ENCODE data around the gene ANKLE2. TPM values are rescaled to one million over a fixed set of nuclear protein-coding genes. Genes with fewer than 3 reads are reported as not detected.
A peak's percentile ranks its signal among the peaks of the same experiment; 100 is the strongest.

ANKLE2 gene
- total RNA-seq, 4 donors from 2014 or later = 29.6 to 44.9 (median 34.6) TPM

DNA sequence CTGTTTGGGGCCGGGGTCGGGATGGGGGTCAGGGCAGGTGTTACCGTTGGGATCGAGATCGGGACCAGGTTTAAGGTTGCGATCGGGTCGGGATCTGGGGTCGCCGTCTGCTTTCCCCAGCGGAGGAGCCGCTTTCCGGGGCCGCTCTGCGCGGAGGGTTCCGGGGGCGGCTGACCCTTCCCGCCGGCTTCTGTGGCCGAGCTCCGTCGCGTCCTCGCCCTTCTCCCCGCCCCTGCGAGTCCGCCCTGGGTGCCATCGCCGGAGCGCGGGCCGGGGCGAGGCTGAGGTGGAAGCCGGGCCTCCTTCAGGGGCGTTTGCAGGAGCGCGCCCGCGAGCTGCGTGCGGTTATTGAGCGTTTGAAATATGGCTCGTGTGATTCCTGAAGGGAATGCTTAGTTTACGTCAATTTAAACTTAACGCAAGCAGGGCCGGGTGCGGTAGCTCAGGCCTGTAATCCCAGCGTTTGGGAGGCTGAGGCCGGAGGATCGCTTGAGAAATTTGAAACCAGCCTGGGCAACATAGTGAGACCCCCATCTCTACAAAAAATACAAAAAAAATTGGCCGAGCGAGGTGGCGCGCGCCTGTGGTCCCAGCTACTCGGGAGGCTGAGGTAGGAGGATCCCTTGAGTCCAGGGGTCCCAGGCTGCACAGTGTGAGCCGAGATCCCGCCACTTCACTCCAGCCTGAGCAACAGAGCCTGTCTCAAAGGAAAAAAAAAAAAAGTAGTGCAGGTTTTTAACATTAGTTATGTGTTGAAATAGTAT lies 50.4 kb downstream of the ANKLE2 start:
- ATAC-seq = peak; percentile 24 to 25
- in situ Hi-C loops (cut with MboI; ENCODE audit: low sequenced_read_pairs in 4 of 4) = no loop called here

DNA sequence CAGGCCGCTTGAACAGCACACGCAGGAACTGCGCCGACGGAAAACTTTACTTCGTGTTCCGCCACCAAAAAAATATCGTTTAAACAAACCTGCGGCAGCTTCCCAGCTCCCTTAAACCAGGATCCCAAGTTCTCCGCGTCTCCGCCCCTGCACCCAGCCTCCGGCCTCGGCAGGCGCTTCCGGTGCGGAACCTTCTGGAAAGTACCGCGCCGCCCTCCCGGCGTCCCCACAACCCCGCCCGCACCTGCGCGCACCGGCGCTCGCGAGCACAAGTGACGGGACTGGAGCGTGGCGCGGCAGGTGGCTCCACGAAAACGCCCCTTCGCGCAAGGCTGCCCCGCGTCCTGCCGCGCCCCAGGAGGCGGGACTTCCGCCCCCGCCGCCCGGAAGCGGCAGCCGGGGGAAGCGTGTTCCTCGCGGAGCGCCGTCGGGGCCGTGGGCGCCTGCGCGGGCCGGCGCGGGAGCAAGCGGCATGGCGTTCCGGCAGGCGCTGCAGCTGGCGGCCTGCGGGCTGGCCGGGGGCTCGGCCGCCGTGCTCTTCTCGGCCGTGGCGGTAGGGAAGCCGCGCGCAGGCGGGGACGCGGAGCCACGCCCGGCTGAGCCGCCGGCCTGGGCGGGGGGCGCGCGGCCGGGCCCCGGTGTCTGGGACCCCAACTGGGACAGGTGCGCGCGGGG lies 51.1 kb downstream of the ANKLE2 start, which contains the start of gene PGAM5:
Gene PGAM5 (plus strand): TSS at position 438 of the 675 bp plus-strand sequence. CDS start 35 bp downstream, at position 473.
- in situ Hi-C loops (cut with MboI; ENCODE audit: low sequenced_read_pairs in 4 of 4) = no loop called here
- H3K36me3 ChIP-seq = peaks cover 0 to 5% of the 10 kb centered on the region in 2 donors
- DNase-seq (peak; percentile 68 to 85), ATAC-seq (peak; percentile 91 to 93)
- H3K4me3 ChIP-seq = peak within 1 kb of the TSS; percentile 74 to 99 (median 89)
- intact Hi-C loops (cut with DNase I; ENCODE audit: low total_unique reads) = loop anchor here (1.0 to 5.0 kb wide), 2 partner anchors 23 to 52 kb away; partner anchors contain the start of genes ANKLE2, POLE and PXMP2
- peak within 1 kb of the TSS; percentile 86 to 94 (median 90) for H3K27ac ChIP-seq
- TF ChIP-seq, protein P1, sequence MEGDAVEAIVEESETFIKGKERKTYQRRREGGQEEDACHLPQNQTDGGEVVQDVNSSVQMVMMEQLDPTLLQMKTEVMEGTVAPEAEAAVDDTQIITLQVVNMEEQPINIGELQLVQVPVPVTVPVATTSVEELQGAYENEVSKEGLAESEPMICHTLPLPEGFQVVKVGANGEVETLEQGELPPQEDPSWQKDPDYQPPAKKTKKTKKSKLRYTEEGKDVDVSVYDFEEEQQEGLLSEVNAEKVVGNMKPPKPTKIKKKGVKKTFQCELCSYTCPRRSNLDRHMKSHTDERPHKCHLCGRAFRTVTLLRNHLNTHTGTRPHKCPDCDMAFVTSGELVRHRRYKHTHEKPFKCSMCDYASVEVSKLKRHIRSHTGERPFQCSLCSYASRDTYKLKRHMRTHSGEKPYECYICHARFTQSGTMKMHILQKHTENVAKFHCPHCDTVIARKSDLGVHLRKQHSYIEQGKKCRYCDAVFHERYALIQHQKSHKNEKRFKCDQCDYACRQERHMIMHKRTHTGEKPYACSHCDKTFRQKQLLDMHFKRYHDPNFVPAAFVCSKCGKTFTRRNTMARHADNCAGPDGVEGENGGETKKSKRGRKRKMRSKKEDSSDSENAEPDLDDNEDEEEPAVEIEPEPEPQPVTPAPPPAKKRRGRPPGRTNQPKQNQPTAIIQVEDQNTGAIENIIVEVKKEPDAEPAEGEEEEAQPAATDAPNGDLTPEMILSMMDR (IDR thresholded peaks at IDR 0.05 in 4 of 5, conservative IDR thresholded peaks at IDR 0.05 in 1 of 5) = peak in 1 of 5 experiments; percentile 7
- TF ChIP-seq POLR2A (IDR thresholded peaks at IDR 0.05) = peak; percentile 79 to 86
- H3K27me3 ChIP-seq = no peaks in the 10 kb centered on the region
- peaks cover 16 to 18% of the 10 kb centered on the region in 2 donors for H3K4me1 ChIP-seq
- no peaks in the 10 kb centered on the region for H3K9me3 ChIP-seq

More for the DNA sequence above, 50.4 kb downstream of the ANKLE2 start:
- intact Hi-C loops (cut with DNase I; ENCODE audit: low total_unique reads) = loop anchor here (5.0 kb wide), 1 partner anchor 51 kb away; the partner anchor contains the start of gene ANKLE2
- peaks cover 16 to 18% of the 10 kb centered on the region in 2 donors for H3K4me1 ChIP-seq
- no peak for DNase-seq
- H3K36me3 ChIP-seq = peaks cover 0 to 12% of the 10 kb centered on the region in 2 donors
- TF ChIP-seq POLR2A (IDR thresholded peaks at IDR 0.05) = no peak
- TF ChIP-seq, protein P1 (IDR thresholded peaks at IDR 0.05 in 4 of 5, conservative IDR thresholded peaks at IDR 0.05 in 1 of 5) = no peak
- no peaks in the 10 kb centered on the region for H3K27me3 ChIP-seq
- peak overlapping the region; percentile 74 to 98 (median 87) for H3K4me3 ChIP-seq
- peak overlapping the region; percentile 62 to 94 (median 88) for H3K27ac ChIP-seq
- H3K9me3 ChIP-seq = no peaks in the 10 kb centered on the region

DNA sequence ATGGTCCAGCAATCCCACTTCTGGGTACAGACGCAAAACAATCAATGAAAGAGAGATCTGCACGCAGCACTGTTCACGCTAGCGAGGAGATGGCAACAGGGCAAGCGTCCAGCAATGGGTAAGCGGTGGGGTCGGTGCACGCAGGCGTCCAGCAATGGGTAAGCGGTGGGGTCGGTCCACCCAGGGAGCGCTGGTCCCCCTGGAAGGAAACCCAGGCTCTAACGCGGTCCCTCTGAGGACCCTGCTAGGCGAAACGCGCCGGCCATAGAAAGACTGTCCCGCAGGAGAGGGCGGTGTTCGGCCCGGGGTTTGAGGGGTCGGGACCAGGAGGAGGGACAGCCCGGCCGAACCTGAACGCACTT lies 51.6 kb downstream of the ANKLE2 start:
- H3K4me3 ChIP-seq = peak overlapping the region; percentile 74 to 99 (median 89)
- peaks cover 0 to 4% of the 10 kb centered on the region in 2 donors for H3K36me3 ChIP-seq
- peaks cover 16 to 18% of the 10 kb centered on the region in 2 donors for H3K4me1 ChIP-seq
- no peaks in the 10 kb centered on the region for H3K27me3 ChIP-seq
- DNase-seq (no peak), ATAC-seq (peak; percentile 6 to 31)
- intact Hi-C loops (cut with DNase I; ENCODE audit: low total_unique reads) (loop anchor here (1.0 to 5.0 kb wide), 2 partner anchors 23 to 52 kb away; partner anchors contain the start of genes ANKLE2, POLE and PXMP2), in situ Hi-C loops (cut with MboI; ENCODE audit: low sequenced_read_pairs in 4 of 4) (no loop called here)
- TF ChIP-seq, protein P1 (IDR thresholded peaks at IDR 0.05 in 4 of 5, conservative IDR thresholded peaks at IDR 0.05 in 1 of 5) = no peak
- no peak for TF ChIP-seq POLR2A (IDR thresholded peaks at IDR 0.05)
- H3K9me3 ChIP-seq = no peaks in the 10 kb centered on the region
- H3K27ac ChIP-seq = peak overlapping the region; percentile 86 to 94 (median 90)

DNA sequence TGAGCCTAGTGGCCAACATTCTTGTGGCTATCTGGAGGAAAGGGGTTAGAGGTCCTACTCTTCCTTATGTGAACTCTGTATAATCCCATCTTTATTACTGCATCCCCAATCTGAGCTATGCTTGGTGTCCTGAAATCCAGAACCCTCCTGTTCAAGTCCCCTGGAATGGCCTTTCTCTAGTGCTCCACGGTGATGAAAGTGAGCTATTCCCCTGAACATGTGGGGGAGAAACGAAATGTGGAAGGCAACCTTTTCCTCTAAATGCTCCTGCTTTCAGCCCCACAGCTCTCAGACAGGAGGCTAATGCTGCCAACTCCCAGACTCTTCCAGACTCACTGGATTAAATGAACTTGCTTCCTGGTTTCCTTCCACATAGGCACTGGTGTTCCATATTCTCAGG lies 53.5 kb downstream of the ANKLE2 start:
- DNase-seq = no peak
- no peak overlapping the region for H3K27ac ChIP-seq
- H3K4me1 ChIP-seq = peaks cover 16 to 18% of the 10 kb centered on the region in 2 donors
- ATAC-seq = no peak
- H3K9me3 ChIP-seq = no peaks in the 10 kb centered on the region
- H3K4me3 ChIP-seq = no peak overlapping the region
- H3K27me3 ChIP-seq = no peaks in the 10 kb centered on the region
- no peak for TF ChIP-seq POLR2A (IDR thresholded peaks at IDR 0.05)
- TF ChIP-seq, protein P1 (IDR thresholded peaks at IDR 0.05 in 4 of 5, conservative IDR thresholded peaks at IDR 0.05 in 1 of 5) = no peak
- intact Hi-C loops (cut with DNase I; ENCODE audit: low total_unique reads) (no loop called here), in situ Hi-C loops (cut with MboI; ENCODE audit: low sequenced_read_pairs in 4 of 4) (no loop called here)
- H3K36me3 ChIP-seq = peaks cover 0 to 12% of the 10 kb centered on the region in 2 donors

Measured in gastrocnemius medialis (tissue), 4 donors.